Germinal center (tissue), 1 donor: ENCODE results near the gene PDLIM5.
A peak's percentile ranks its signal among the peaks of the same experiment; 100 is the strongest.
"Not testable (repeated sequence)": the region's sequence is repeated elsewhere in the genome, so short reads cannot be mapped to it uniquely, and the experiment has no call there.

ENCODE experiments used
- DNase-seq: peaks from one replicate; pipeline ENCODE4 v3.0.0; 2012; ENCODE audit warnings: mixed read lengths, low spot score

The PDLIM5 gene, protein sequence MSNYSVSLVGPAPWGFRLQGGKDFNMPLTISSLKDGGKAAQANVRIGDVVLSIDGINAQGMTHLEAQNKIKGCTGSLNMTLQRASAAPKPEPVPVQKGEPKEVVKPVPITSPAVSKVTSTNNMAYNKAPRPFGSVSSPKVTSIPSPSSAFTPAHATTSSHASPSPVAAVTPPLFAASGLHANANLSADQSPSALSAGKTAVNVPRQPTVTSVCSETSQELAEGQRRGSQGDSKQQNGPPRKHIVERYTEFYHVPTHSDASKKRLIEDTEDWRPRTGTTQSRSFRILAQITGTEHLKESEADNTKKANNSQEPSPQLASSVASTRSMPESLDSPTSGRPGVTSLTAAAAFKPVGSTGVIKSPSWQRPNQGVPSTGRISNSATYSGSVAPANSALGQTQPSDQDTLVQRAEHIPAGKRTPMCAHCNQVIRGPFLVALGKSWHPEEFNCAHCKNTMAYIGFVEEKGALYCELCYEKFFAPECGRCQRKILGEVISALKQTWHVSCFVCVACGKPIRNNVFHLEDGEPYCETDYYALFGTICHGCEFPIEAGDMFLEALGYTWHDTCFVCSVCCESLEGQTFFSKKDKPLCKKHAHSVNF

DNA sequence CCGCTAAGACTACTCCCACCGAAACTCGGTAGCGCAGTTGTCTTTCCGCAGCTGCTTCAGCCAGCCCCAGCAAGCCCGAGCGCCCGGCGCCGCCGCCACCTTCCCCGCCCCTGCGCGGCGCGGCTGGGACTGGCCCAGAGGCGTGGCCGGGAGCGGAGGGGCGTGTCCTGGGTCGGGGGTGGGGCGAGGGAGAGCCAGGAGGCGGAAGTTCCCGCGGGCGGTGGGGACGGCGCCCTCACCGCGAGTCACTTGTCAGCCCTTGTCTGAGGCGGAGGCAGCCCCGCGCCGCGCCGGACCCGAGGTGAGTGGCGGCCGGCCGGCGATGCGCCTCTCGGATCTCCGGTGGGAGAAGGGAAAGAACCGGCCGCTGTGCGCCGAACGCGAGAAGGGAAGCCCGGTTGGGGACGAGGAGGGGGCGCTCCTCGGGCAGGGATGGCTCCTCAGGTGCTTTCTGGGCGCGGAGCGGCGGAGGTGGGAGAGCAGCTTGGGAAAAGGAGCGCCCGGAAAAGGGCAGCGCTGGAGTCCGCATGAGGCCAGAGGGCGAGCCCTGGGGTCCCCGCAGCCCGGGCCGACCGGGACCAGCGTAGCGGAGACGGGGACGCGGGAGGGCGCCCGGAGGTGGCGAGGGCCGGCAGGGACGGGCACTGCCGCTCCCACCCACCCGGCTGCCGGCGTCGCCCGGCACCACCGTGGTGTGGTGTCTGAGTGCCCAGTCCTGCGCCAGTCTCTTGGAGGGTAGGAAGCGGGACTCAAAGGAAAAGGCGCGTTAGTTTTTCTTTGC lies at the start of gene PDLIM5:
TSS of gene PDLIM5 (plus strand) at position 248 of the 781 bp plus-strand sequence. CDS start 3,347 bp downstream, outside the sequence.
- peak; percentile 93 for DNase-seq

DNA sequence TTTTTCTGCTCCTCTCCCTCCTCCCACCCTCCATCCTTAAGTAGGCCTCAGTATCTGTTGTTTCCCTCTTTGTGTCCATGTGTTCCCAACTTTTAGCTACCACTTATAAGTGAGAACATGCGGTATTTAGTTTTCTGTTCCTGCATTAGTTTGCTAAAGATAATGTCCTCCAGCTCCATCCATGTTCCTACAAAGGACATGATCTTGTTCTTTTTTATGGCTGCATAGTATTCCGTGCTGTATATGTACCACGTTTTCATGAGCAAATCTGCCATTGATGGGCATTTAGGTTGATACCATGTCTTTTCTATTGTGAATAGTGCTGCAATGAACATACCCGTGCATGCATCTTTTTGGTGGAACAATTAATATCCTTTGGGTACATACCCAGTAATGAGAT lies 49.3 kb upstream of the PDLIM5 start:
- DNase-seq = not testable (repeated sequence)

DNA sequence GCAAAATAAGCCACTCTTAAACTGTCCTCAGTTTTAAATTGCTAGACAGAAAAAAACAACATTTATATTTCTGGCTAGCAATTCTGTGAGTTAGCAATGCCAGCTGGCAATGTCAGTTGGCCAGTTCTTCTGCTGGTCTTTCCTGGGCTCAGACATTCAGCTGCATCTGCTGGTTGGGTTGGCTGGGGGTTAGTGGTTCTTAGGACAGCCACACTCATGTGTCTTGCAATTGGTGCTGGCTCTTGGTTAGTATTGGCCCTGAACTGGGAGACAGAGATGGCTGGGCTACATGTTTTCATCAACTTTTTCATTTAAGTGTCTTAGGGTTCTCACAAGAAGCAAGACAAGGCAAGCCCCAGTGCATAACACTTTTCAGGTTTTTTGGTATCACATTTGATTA lies 48.0 kb upstream of the PDLIM5 start:
- DNase-seq = no peak

DNA sequence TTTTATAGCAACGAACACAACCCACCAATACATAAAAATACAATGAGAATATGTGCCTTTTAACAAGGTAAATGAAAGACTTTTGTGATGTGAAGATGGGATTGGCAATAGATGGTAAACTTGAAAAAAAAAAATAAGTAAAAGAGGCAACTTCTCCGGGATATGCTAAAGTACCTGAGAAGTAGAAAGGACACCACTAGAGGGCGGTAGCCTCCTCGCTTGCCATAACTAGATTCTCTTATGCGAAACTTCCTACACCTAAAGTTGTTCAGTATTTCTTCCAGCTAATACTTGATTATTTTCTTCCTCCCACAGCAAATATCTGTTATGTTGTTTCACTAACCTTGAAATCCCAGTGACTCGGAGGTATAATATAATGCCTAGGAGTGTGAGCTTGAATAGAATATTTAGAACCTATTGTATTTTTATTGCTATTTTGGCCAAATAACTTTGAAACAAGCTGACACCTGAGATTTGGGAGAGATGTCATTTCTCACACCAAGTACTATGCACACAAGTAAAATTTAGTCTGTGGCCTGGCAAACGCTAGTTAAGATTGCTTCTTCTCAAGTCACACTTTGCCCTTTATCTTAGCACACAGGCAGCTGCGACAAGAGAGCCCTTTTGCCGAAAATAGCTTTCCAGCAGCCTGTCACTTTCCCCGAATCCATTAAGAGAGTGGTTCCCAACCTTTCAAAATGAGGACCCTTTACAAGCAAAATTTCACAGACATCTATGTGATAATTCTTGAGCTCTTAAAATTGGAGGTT lies 44.9 kb upstream of the PDLIM5 start:
- DNase-seq = peak; percentile 7

DNA sequence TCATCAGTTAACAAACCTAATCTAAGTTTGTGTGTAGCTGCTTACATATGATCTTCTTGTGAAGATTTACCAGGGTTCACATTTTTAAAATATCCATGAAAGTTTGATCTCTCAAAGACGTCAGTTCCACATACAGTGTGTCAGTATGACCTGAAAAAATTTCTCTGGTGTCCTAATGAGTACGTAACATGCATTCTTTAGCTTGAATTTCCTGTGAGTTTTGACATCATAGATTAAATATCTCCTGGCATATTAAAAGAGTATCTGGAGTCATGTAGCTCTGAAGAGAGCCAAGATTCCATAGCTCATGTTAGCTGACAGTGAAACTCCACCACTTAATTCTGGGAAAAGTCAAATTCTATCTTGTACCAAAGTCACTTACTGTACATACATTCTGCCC lies 43.9 kb upstream of the PDLIM5 start:
- DNase-seq = no peak

DNA sequence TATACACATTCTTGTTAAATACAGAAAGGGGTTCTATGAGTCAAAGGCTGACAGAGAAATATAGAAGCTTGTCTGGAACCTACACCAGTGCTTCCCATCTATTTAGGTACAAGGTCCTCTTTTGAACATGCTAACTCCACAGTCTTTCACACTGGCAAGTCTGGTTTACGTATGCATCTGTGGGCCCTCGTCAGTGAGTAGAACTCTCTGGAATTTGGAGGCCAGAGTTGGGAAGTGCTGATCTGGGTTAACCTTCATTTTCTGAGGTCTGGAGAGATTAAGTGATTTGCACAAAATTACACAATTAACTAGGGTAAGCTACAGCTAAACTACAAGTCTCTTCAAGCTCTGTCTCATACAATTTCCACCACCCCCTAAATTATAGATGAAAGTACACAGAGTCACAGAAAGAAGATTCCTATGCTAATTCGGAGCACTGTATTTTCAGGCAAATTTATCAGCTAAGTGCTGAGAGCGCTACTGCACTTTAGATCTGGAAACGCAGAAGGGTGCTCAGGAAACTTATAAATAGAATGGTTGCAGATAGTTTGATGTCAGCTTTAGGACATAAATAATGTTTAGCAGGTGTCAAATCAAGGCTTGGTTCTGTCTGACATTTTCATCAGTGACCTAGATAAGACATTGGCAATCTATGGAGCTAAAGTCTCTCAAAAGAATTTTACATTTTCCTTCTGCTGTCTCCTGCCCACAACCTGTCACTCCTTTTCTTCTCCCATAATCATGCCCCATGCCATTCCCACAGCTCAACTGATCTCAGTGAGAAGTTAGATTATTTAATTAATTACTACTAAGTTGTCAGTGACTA lies 43.0 kb upstream of the PDLIM5 start:
- no peak for DNase-seq

DNA sequence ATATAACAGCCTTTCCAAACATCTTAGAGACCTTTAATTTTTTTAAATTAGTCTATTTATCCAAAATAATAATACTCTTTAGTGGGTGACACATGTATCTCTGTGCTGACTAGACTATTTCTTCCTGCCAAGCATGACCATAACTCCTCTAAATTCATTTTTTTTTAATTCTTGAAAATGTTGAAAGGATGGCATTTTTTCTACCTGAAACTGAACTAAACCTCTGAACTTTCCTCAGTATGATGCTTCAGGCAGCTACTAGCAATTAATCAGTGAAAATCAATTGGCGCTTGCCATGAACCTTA lies 42.4 kb upstream of the PDLIM5 start:
- DNase-seq = no peak

DNA sequence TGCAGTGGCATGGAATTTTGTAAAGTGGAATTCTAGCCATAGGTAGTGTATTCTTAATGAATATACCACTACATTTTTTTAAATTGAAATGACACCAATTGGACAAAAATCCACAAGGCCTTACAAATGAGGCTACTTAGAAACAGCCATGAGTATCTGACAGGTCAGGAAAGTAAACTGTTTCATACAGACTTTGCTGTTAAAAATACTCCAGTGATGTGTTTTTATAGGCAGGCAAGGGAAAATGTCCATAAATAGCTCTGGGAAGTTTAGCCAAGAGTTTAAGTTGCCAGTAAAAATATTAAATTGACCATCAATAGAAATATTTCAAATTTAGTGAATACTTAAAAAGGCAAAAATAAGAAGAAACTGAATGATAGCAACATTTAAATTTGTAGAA lies 41.8 kb upstream of the PDLIM5 start:
- no peak for DNase-seq

DNA sequence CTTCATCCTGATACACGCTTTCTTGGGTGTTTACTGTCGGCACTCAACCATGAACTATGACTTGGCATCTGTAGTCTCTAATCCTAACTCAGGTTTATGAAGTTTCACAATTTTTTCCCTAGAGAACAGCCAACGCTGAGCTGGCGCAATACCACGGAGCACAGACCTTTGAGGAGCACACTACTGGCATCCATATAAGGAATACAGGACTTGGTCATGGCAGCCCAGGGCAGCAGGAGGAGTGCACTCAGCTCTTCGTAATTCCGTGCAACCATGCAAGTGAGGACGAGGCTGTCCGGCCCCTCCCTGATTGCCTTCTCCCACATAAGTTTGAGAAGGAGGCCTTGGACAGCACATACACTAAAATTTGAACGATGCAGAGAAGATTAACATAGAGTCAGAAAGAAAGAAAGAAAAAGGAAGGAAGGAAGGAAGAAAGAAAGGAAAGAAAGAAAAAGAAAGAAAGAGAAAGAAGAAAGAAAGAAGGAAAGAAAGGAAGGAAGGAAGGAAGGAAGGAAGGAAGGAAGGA lies 41.0 kb upstream of the PDLIM5 start:
- no peak for DNase-seq

DNA sequence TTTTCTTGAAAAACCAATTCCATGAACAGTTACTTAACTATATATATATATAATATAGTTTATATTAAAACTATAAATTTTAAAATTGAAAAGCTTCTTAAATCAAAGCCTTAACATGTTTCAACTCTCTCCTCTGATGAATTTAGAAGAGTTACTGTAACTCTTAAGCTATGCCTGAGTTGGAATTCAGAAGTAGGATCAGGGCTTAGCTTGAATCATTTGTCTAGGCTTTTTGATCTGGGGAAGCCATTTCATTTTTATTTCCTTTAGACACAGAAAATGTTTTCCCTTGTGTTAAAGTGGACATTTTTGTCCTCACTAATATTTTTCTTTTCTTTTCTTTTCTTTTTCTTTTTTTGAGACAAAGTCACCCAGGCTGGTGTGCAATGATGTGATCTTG lies 40.4 kb upstream of the PDLIM5 start:
- DNase-seq = no peak

DNA sequence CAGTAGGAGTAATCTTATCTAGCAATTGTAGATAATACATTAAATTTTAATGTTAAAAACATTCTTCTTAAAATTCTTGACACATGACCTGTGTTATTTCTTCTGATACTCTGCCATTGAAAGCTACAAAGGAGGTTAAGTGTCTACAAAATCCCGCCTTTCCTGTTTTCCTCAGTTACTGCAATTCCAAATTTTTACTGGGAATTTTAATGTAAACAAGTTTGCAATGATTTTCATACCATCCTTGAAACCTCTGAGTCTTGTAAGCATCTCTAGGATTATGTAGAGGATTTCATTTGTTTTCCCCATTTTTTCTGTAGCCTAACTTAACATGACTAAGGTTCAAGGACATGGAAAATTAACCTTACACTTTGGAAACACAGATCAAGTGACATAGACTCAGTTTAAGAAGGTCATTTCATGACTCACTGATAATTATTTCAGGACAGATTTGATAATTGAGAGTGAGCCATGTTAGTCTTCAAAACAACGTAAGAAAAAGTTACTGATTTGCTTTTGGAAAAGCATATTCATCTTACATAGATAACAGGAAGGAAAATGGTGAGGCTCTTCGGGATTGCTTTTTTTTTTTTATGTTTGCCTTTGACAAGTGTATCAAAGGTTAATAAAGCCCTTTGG lies 39.6 kb upstream of the PDLIM5 start:
- no peak for DNase-seq

DNA sequence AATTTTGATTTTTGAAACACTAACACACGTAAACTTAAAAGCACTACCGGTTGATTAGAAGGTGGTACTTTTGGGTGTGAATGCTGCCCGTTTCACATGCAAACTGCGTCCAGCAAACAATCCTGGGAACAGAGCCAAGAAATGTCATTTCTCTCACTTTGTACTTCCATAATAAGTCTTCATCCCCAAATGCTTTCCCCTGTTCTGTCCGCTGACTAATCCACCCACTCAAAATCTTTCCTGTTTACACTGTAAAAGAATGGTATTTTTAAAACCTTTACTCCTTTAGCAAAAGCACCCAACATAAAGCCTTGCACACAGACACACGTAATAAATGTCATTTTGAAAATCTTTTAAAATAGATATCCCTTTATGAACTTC lies 39.1 kb upstream of the PDLIM5 start:
- no peak for DNase-seq

DNA sequence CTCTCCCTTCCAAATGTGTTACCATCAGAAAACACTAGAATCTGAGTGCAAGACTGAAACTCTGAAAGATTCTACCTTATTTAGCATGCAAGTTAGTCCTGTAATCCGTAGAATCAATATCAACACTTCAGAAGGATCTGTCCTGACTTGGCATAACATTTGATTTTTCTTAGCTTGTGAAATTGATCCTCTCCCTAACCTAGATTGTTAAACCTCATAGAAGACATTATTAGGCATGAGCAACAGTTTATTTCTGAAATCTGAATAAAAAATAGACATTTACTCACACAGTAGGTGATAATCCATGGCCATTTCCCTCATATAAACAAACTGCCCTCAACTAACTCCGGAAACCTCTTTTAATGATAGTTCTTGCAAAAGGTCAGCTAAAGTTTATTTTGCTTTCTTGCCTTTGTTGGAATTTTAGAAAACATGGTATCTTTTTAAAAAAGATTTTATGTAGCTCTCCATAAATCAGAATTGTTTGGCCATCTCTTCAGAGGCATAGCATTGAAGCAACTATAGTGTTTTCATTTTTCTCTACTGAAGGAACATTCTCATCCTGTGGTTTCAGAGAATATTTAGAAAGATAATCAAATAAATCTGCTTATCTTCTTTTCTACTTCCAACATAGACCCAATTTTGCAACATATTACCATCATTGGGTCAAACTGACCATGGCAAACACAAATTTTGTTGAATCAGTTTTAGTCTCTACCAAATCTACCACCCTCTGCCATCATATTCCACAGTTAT lies 38.5 kb upstream of the PDLIM5 start:
- no peak for DNase-seq

DNA sequence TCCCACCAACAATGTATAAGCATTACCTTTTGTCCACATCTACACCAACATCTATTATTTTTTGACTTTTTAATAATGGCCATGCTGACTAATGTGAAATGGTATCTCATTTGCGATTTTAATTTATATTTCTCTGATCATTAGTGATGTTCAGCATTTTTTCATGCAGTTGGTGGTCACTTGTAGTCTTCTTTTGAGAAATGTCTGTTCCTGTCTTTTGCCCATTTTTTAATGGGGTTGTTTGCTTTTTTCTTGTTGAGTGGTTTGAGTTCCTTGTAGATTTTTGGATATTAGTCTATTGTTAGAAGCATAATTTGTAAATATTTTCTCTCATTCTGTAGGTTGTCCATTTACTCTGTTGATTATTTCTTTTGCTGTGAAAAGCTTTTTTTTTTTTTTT lies 36.8 kb upstream of the PDLIM5 start:
- DNase-seq = no peak

DNA sequence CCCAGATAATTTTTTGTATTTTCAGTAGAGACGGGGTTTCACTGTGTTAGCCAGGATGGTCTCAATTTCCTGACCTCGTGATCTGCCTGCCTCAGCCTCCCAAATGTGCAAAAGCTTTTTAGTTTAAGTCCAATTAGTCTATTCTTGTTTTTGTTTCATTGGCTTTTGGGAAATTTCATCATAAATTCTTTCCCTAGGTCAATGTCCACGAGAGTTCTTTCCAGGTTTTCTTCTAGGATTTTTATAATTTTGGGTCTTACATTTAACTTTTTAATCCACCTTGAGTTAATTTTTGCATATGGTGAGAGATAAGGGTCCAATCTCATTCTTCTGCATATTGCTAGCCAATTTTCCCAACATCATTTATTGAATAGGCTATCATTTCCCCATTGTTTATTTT lies 36.3 kb upstream of the PDLIM5 start:
- no peak for DNase-seq

DNA sequence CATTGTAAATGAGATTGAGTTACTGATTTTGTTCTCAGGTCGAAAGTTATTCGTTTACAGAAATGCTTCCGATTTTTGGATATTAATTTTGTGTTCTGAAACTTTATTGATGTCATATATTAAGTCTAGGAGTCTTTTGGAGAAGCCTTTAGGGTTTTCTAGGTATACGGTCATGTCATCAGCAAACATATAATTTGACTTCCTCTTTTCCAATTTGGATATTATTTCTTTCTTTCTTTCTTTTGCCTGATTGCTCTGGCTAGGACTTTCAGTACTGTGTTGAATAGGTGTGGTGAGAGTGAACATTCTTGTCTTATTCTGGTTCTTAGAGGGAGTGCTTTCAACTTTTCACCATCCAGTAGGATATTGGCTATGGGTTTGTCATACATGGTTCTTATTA lies 35.4 kb upstream of the PDLIM5 start:
- no peak for DNase-seq

DNA sequence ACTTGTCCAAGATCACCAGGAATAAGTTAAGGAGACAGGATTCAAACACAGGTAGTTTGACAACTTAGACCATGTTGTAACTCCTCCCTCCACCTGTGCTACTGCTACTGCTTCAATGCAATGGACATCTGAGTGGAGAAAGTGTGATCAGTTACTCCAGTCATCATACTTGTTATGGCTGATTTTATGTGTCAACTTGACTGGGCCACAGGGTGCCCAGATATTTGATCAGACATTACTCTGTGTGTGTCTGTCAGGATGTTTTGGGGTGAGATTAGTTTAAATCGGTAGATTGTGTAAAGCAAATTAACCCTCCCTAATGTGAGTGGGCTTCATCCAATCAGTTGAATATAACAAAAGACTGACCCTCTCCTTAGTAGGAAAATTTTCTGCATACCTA lies 34.8 kb upstream of the PDLIM5 start:
- no peak for DNase-seq

DNA sequence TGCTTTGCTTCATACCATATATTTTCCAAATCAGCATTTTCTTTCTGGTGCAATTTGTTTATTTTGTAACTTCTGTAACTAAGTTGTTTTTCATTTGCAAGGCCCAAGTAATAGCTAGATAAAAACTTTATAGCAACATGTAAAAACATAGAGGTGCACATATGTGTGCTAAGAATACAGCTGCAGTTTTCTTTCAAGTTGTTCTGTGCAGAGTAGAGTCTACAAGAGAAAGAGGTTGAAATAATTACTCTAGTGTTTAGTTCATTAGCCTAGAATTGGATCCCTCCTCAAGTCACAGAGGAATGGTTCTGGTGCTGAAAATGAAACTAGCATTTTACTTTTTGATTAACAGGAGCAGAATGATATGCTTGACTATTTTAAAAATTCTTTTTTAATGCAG lies 32.2 kb upstream of the PDLIM5 start:
- DNase-seq = no peak

DNA sequence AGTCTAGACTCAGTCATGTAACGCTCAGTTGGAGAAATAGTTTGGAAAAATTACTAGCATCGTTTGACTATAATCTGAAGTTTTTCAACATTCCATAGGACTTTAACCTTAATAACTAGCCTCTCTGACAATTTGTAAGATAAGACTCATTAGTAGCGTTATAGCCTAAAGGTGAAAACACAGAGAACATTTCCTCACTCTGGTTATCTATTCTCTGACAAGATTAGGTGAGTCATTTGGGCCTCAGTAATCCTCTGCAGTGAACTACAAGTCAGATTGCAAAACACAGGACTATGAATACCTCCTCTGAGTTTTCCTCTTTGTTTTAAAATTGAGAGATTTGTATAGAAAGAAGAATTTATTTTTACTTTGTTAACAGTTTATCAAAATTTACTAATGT lies 31.8 kb upstream of the PDLIM5 start:
- DNase-seq = no peak

DNA sequence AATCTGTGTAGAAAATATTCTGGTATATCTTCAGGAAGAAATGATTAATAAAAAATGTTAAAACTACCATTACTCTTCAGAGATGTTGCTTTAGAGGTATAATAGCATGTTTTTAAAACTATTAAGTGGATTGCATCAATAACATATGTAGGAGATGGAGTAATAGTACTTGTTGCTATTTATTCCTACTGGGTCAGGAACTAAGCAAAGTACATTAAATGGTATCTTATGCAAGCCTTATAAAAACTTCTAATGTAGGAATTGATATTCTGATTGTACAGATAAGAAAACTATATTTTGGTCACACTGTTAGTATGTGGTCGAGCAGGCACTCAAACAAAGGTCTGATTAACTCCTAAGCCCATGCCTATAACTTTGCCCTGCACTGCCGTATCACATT lies 31.4 kb upstream of the PDLIM5 start:
- DNase-seq = no peak
